HG03469 (cell line): Measurements from ENCODE around the gene TAF4B.
"Not testable (repeated sequence)": the region's sequence is repeated elsewhere in the genome, so short reads cannot be mapped to it uniquely, and the experiment has no call there.

ENCODE experiments used
- ATAC-seq: cut with Tn5 transposase; IDR thresholded peaks from one replicate; pipeline ENCODE4 v1.9.1; 2021; ENCODE audit warnings: mild to moderate bottlenecking, moderate library complexity, moderate number of reproducible peaks; ENCODE audit not compliant: unreplicated experiment

Gene TAF4B

GRCh38 chr18:26421931-26422330 lies 195.7 kb downstream of the TAF4B start:
- ATAC-seq = no peak

GRCh38 chr18:26422472-26423162 lies 196.4 kb downstream of the TAF4B start:
- peak; percentile 82 for ATAC-seq

GRCh38 chr18:26424428-26425147 lies 198.3 kb downstream of the TAF4B start:
- no peak for ATAC-seq

- no peak for ATAC-seq
Measured at GRCh38 chr18:26425148-26425531, 198.9 kb downstream of the TAF4B start.

- ATAC-seq = no peak
Measured at GRCh38 chr18:26429535-26430226, 203.4 kb downstream of the TAF4B start.

- peak; percentile 56 for ATAC-seq
Measured at GRCh38 chr18:26432651-26433424, 206.6 kb downstream of the TAF4B start.

GRCh38 chr18:26434887-26435286 lies 208.6 kb downstream of the TAF4B start:
- ATAC-seq = no peak

- ATAC-seq = no peak
Measured at GRCh38 chr18:26435415-26436095, 209.3 kb downstream of the TAF4B start.

- ATAC-seq = no peak
Measured at GRCh38 chr18:26436176-26437051, 210.2 kb downstream of the TAF4B start.

GRCh38 chr18:26437634-26438033 lies 211.4 kb downstream of the TAF4B start:
- ATAC-seq = not testable (repeated sequence)

GRCh38 chr18:26438980-26439379 lies 212.7 kb downstream of the TAF4B start:
- peak; percentile 100 for ATAC-seq

- ATAC-seq = no peak
Measured at GRCh38 chr18:26439537-26439936, 213.3 kb downstream of the TAF4B start.

- no peak for ATAC-seq
Measured at GRCh38 chr18:26440644-26441043, 214.4 kb downstream of the TAF4B start.
